GM19099 (cell line): ENCODE measurements around the gene COL1A1.

ENCODE experiments used
- POLR2A ChIP-seq: IDR thresholded peaks from 3 replicates; pipeline ENCODE4 v1.6.1; 2011; ENCODE audit warnings: low read depth; ENCODE audit not compliant: insufficient read length; ENCODE audit errors: extremely low read depth

COL1A1 gene

GRCh38 chr17:50165867-50166517 lies 35.4 kb downstream of the COL1A1 start, which contains the start of gene SGCA:
TSS of gene SGCA (plus strand) at chr17:50166005. CDS start at chr17:50166041, 36 bp downstream.
- TF ChIP-seq POLR2A: no peak

- TF ChIP-seq POLR2A: no peak
These were observed 36.0 kb downstream of the COL1A1 start for GRCh38 chr17:50165466-50165865.

DNA sequence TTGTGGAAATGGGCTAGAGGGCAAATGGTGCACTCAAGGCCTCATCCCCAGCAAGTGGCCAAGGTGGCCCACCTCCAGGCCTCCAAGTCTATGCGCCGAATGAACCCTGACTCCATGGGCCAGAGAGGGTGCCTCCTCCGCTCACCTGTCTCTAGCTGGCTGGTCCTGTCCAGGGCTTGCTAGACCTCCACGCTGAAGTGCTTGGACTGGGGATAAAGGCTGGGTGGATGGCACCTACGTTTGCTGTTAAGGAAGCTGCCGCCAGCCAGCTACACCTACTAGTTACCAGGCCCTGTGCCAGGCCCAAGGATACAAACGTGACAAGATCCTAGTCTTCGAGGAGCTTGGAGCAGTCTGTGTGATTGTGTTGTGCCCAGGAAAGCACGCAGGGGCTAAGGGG lies 36.4 kb downstream of the COL1A1 start:
- no peak for TF ChIP-seq POLR2A

- no peak for TF ChIP-seq POLR2A
These were observed 36.8 kb downstream of the COL1A1 start for GRCh38 chr17:50164697-50164988.

- TF ChIP-seq POLR2A: no peak
These were observed 37.4 kb downstream of the COL1A1 start for GRCh38 chr17:50163843-50164696.

DNA sequence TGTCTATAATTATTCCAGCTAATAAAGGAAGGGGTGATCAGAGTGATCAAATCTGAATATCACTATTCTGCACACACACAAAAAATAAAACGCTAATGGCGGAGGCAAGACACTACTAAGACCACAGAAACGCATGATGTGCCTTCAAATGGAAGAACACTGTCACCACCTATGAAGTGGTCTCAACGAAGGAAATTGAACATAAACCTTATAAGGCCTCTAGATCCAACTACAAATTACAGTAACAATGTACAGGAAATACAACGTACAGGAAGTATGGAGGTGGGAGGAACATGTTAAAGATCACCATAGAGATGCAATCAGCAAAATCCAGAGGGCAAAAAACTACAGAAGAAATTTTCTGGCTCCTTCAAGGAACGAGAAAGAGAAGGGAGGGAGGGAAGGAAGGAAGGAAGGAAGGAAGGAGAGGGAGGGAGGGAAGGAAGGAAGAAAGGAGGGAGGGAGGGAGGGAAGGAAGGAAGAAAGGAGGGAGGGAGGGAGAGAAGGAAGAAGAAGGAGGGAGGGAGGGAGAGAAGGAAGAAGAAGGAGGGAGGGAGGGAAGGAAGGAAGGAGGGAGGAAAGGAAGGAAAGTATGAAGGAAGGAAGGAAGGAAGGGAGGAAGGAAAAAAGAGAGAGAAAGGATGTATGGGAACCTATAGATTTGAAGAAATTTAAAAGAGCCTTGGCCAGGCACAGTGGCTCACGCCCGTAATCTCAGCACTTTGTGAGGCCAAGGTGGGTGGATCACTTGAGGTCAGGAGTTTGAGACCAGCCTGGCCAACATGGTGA lies 38.8 kb downstream of the COL1A1 start:
- TF ChIP-seq POLR2A: no peak

- no peak for TF ChIP-seq POLR2A
These were observed 39.5 kb downstream of the COL1A1 start for GRCh38 chr17:50161911-50162288.

GRCh38 chr17:50161023-50161910 lies 40.2 kb downstream of the COL1A1 start:
- peak; percentile 54 for TF ChIP-seq POLR2A

GRCh38 chr17:50157891-50158290 lies 43.5 kb downstream of the COL1A1 start:
- no peak for TF ChIP-seq POLR2A

DNA sequence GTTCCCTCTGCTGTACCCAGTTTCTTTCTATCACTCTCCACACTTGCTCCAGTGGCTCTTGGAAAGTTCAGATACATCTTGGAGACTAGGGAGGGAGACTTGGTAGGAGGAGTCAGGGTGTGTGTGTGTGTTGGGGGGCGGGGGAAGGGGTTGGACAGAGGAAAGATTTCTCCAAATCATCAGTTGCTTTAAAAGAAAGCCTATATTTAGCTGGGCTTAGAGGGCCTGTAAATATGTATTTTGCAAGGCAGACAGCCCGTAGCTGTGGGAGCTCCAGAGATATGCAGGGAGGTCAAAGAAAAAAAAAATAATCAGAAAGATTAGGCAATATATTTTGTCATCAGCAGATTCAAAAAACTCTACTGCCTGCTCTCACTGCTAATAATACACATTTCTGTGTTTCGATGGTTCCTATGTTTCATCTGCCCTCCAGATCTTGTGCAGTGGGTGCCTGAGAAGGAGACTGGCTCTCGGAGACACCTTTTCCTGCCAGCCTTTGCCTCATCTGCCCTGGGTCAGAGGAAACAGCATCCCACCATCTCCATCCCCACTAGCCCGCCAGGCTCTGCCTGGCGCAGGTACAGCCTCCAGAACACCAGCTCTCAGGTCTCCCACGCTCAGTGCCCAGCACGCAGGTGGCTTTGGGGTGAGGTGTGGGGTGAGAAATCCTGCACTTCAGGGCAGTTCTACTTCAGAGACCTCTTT lies 46.2 kb downstream of the COL1A1 start:
- no peak for TF ChIP-seq POLR2A

- TF ChIP-seq POLR2A: no peak
These were observed 46.8 kb downstream of the COL1A1 start for GRCh38 chr17:50154604-50155003.

DNA sequence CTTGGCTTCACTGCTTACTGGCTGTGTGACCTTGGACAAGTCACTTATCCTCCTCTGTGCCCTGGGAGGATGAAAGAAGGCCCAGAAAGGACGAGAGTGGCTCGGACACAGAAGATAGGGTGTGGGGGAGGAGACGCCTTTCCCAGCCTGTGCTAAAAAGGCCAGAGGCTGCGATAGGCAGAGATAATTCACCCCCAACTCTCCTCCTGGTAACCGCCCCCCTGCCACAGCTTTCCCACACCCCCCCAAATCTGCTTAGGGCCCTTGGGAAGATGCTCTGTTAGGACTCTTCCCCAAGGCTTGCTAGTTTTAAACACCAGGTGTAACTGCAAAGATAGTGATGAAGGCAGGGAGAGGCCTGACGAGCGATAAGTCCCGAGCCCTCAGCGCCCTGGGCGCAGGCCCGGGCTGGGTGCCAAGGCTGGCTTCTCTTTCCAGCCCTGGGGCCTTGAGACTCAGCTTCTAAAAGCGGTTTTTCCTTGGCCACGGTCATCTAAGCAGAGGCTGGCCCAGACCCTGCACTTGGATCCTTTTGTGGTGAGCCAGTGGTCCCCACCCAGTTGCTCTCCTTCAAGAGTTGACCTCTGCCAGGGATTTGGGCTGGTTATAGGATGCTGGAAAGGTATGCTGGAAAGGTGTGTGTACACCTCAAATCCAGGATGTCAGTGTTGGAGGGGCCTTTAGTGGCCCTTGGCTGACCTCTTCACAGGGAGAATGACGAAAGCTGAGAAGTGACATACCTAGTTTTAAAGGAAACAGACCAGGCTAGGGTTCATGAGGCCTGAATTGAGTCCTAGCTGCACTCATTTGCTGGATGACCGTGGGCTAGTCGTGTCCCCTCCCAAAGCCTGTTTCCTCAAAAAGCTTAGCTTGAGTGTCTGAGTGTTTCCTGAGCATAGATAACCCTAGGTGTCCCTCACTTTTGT lies 47.5 kb downstream of the COL1A1 start:
- TF ChIP-seq POLR2A: no peak

GRCh38 chr17:50152736-50153135 lies 48.7 kb downstream of the COL1A1 start:
- TF ChIP-seq POLR2A: no peak

DNA sequence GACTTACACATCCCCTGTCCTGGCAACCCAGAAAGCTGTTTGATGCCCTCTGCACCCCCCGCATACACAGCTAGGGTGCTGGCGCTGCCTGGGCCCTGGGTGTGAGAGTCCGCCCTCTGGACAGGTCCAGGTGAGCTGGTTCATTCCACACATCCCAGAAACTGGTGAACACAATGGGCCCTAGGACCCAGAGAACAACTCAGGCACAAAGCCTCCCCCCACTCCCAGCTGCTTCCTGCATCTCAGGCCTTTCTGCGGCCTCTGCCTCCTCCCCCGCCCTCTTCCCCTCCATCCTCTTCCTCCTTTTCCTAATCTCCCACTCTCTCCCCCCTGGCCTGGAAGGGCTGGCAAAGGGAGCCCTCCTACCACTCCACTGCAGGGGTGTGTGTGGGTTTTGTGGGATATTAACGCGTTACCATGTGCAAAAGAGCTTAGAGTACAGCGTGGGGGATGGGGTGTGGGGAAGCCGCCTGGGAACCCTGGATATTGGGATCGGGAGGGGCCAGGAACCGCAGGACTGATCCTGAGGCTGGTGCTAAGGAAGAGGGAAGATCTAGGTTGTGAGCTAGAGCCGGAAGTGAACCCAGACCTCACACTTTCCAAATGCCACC lies 49.4 kb downstream of the COL1A1 start:
- no peak for TF ChIP-seq POLR2A
